Kidney epithelial cell (primary cell): ENCODE measurements around the gene FERMT3. TPM values are rescaled to one million over a fixed set of nuclear protein-coding genes. Genes with fewer than 3 reads are reported as not detected.

Experiments
- DNase-seq: peaks from one replicate; pipeline ENCODE4 v3.0.0-alpha.2; 2010; ENCODE audit warnings: low read depth
- H3K27me3 ChIP-seq: 2 replicates; pipeline ENCODE4 v1.6.0; 2011; ENCODE audit warnings: low read length; ENCODE audit not compliant: control insufficient read depth, insufficient read depth
- H3K36me3 ChIP-seq: 2 replicates; pipeline ENCODE4 v1.5.1; 2011; ENCODE audit warnings: low read length; ENCODE audit not compliant: control insufficient read depth, insufficient read depth
- H3K4me3 ChIP-seq: 2 replicates; pipeline ENCODE4 v1.5.1; 2011; ENCODE audit warnings: low read depth, mild to moderate bottlenecking, control low read depth, low read length
- total RNA-seq: library from RNA; depleted of rRNA; stranded (reverse); fragments of >200 nt; gene quantifications from 2 replicates; pipeline ENCODE4 v1.2.3, GENCODE V29; 2015
- TF ChIP-seq, protein P1 (sequence below): IDR thresholded peaks from 2 replicates; pipeline ENCODE4 v1.5.1; 2011; ENCODE audit warnings: mild to moderate bottlenecking, moderate library complexity, low read length, control low read depth, inconsistent platforms; ENCODE audit not compliant: insufficient read depth, poor library complexity, severe bottlenecking

Gene FERMT3
- total RNA-seq, 1 donor from 2014 or later: 0.25 TPM

DNA sequence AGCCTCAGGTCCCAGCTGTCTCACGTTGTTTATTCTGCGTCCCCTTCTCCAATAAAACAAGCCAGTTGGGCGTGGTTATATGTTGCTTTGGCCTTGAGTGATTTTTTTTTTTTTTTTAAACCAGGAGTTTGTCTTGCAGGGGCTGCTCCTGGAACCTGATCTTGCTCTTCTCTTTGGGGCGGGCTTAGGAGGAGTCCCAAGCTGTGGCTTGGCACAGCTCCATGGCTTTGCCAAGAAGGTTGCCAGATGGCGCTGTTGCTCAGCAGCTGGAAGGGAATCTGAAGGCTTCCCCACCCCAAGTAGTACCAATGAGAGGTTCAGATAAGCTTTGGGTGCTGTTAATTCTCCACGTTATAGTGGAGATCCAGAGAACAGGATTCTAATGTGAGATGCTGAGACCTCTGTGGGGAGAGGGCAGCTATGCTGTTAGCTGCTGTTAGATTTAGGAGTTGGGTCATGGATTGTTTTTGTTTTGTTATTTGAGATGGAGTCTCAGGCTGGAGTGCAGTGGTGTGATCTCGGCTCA, 2.0 kb upstream of the FERMT3 start:
- peak; percentile 69 for DNase-seq
- Histone ChIP-seq H3K4me3 (no peak overlapping the region), H3K27me3 (no peaks in the 10 kb centered on the region), H3K36me3 (peaks cover 2% of the 10 kb centered on the region)
- TF ChIP-seq, protein P1, sequence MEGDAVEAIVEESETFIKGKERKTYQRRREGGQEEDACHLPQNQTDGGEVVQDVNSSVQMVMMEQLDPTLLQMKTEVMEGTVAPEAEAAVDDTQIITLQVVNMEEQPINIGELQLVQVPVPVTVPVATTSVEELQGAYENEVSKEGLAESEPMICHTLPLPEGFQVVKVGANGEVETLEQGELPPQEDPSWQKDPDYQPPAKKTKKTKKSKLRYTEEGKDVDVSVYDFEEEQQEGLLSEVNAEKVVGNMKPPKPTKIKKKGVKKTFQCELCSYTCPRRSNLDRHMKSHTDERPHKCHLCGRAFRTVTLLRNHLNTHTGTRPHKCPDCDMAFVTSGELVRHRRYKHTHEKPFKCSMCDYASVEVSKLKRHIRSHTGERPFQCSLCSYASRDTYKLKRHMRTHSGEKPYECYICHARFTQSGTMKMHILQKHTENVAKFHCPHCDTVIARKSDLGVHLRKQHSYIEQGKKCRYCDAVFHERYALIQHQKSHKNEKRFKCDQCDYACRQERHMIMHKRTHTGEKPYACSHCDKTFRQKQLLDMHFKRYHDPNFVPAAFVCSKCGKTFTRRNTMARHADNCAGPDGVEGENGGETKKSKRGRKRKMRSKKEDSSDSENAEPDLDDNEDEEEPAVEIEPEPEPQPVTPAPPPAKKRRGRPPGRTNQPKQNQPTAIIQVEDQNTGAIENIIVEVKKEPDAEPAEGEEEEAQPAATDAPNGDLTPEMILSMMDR: peak; percentile 77

DNA sequence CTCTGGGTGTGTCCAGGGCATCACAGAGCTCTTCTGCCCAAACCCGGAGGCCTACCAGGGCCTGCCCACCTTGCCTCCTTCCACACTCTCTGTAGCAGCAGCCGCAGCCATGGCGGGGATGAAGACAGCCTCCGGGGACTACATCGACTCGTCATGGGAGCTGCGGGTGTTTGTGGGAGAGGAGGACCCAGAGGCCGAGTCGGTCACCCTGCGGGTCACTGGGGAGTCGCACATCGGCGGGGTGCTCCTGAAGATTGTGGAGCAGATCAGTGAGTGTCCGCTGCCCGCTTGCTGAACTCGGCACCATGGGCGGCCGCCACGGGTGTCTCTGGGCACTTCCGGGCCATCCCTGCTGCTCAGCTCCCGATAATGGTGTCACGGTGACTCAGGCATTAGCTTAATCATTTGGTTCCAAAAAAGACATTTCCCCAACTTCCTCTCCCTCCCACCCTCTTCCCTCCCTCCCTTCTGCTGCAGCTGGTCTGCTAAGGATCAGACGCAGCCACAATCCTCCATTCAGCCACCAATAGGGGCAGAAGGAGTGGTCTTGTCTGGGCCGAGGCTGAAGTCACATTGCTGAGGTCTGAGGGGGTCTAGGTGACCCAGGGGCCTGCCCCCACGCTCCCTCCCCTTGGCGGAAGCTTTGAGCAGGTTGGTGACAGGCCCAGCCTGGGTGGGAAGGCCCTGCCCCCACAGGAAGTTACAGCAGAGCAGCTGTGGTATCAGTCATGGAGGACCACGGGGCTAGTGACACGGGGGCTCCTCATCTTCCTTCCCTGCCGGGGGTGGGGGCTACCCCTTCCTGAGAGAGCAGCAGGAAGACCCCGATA, 950 bp downstream of the FERMT3 start:
- Histone ChIP-seq H3K36me3 (peaks cover 2% of the 10 kb centered on the region), H3K27me3 (no peaks in the 10 kb centered on the region), H3K4me3 (no peak overlapping the region)
- no peak for DNase-seq
- TF ChIP-seq, protein P1: no peak

DNA sequence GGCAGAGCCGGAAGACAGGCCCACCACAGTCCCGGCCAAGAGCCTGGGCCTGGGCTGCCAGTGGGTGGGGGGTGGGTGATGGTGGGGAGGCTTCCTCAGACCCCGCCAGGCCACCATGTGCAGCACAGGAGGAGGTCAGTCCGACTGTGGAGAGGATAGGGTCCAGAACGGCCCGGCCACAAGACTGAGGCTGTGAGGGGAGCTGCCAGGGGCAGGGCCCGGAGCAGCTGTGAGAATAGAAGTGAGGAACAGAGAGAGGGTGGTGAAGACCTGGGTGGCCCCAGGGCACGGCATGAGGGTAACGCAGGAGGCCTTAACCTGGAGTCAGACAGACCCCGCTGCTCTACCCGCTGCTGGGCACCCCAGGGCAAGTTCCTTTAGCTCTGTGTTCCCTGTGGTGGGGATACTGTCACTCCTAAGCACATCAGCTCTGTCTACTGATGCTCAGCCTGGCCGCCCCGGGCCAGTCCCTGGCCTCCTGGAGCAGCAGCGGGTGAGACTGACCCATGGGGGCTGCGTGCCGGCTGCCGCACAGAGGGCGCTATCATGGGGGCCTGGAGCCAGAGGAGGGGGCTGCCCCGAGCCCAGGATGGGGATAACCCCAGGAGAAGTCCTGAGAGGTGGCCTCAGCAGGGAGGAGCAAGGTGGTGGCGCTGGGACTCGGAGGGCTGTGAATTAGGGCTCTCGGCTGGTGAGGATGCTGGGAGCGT, 1.7 kb downstream of the FERMT3 start:
- TF ChIP-seq, protein P1: no peak
- no peaks in the 10 kb centered on the region for H3K27me3 ChIP-seq
- H3K4me3 ChIP-seq: no peak overlapping the region
- DNase-seq: no peak
- H3K36me3 ChIP-seq: peaks cover 2% of the 10 kb centered on the region

DNA sequence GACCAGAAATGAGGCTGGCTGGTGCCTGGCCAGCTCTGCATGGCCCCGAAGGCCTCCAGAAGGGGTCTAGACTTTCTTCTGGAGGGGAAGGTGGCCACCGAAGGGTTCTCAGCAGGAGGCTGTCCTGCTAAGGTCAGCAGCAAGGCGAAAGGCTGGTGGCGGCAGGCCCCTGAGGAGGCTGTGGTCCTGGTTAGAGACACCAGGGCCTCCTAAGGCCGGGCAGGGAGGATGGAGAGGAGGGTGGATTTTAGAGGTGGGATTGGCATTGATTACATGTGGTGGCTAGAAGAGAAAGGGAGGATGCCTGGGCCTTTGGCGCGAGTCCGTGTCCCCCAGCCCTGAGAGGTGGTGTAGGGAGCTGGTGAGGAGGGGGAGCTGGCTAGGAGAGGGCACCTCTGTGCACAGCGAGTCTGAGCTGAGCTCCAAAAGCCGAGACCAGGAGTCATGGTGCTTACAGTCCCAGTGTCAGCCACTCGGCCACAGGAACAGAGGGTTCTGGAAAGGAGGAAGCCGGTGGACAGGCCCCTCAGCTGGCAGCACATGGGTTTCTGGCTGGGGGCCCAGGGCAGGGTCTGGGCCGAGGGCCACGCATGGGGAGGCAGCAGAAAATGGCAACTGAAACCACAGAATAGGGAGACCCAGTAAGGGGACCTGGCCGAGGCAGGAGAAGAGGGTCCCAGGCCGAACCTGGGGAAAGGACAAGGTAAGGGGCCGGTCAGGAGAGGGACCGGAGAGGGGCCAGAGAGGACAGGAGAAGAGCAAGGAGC, 2.5 kb downstream of the FERMT3 start:
- H3K27me3 ChIP-seq: no peaks in the 10 kb centered on the region
- TF ChIP-seq, protein P1: no peak
- H3K36me3 ChIP-seq: peaks cover 2% of the 10 kb centered on the region
- DNase-seq: no peak
- H3K4me3 ChIP-seq: no peak overlapping the region

DNA sequence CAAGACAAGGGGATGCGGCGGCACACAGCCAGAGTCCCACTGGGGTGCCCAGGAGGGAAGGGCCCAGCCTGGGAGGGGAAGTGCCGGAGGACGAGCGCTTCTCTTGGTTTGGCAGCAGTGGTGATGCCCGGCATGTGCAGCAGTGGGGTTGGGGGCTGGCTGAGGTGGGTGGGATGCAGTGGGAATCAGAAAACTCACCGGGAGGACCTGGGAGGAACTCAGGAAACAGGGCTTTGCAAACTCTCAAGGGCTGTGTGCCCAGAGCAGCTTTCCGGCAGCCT, 3.0 kb downstream of the FERMT3 start:
- TF ChIP-seq, protein P1: no peak
- Histone ChIP-seq H3K27me3 (no peaks in the 10 kb centered on the region), H3K36me3 (peaks cover 2% of the 10 kb centered on the region), H3K4me3 (no peak overlapping the region)
- no peak for DNase-seq
